RWPE2 (cell line): ENCODE results near the gene TRPV4.
"Not testable (repeated sequence)": the region's sequence is repeated elsewhere in the genome, so short reads cannot be mapped to it uniquely, and the experiment has no call there.

Experiments used
- ATAC-seq: fragments of 200-7000 bp; cut with Tn5 transposase; 3 replicates; pipeline ENCODE4 v1.9.1; 2021; ENCODE audit warnings: low read depth
- DNase-seq: peaks from one replicate; pipeline ENCODE4 v3.0.0-alpha.2; 2020; ENCODE audit warnings: low spot score
- H3K27ac ChIP-seq: fragments of 450-650 bp; 2 replicates; pipeline ENCODE4 v1.5.1; 2017; ENCODE audit warnings: mild to moderate bottlenecking; ENCODE audit not compliant: poor library complexity, severe bottlenecking
- H3K27me3 ChIP-seq: fragments of 250-450 bp; sonication (Bioruptor Pico); 2 replicates; pipeline ENCODE4 v1.5.1; 2021; ENCODE audit warnings: mild to moderate bottlenecking, moderate library complexity; ENCODE audit not compliant: insufficient read depth, poor library complexity, severe bottlenecking
- H3K36me3 ChIP-seq: fragments of 250-450 bp; sonication (Bioruptor Pico); 2 replicates; pipeline ENCODE4 v1.5.1; 2020; ENCODE audit warnings: low read depth, mild to moderate bottlenecking, moderate library complexity
- H3K4me1 ChIP-seq: fragments of 250-450 bp; sonication (Bioruptor Pico); 2 replicates; pipeline ENCODE4 v1.5.1; 2021; ENCODE audit warnings: mild to moderate bottlenecking, moderate library complexity; ENCODE audit not compliant: insufficient read depth, poor library complexity, severe bottlenecking
- H3K4me3 ChIP-seq: fragments of 250-450 bp; sonication (Bioruptor Pico); 2 replicates; pipeline ENCODE4 v1.5.1; 2021; ENCODE audit warnings: mild to moderate bottlenecking, moderate library complexity; ENCODE audit not compliant: severe bottlenecking
- H3K9me3 ChIP-seq: fragments of 250-450 bp; sonication (Bioruptor Pico); 2 replicates; pipeline ENCODE4 v1.5.1; 2021; ENCODE audit warnings: mild to moderate bottlenecking, moderate library complexity; ENCODE audit not compliant: severe bottlenecking
- TF ChIP-seq, protein P1 (sequence below): fragments of 450-650 bp; IDR thresholded peaks from one replicate; pipeline ENCODE4 v1.5.1; 2017; ENCODE audit warnings: mild to moderate bottlenecking, moderate library complexity; ENCODE audit not compliant: poor library complexity, severe bottlenecking

Gene TRPV4

DNA sequence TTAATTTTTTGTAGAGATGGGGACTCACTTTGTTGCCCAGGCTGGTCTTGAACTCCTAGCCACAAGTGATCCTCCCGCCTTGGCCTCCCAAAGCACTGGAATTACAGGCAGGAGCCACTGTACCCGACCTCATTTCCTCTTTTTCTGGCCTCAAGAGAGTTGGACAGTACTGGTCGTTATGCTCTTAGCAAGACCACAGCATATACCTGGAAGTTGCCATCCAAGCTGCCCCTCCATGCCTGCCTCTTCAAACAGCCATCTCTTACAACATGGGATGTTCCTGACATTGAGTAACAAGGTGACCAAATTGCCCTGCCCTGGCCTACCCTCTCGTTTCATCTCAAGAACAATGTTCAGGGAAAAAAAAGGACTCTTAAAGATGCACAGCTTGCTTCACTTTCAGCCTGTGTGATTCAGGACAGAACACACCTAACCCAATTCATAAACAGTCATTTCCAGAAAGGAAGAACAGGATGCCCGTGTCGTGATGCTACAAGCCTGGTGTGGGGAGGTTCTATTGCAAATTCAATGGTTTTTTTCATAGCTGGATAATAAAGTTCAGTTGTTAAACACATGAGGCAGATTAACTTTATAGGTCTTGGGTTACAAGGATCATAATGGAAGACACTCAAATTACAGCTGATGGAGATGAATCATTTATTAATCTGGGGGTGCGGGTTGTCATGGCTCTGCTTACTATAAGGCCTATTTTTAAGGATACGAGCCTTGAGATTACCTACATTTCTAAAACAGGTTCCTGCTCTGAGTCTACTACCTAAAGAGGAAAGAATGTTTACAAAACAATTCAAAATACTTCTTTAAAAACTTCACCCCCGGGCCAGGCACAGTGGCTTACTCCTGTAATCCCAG is 35.2 kb upstream of the TRPV4 start:
- peaks cover 34% of the 10 kb centered on the region for H3K4me1 ChIP-seq
- no peaks in the 10 kb centered on the region for H3K36me3 ChIP-seq
- DNase-seq (no peak), ATAC-seq (peak; percentile 56)
- peak overlapping the region; percentile 55 for H3K27ac ChIP-seq
- no peaks in the 10 kb centered on the region for H3K27me3 ChIP-seq
- no peak overlapping the region for H3K4me3 ChIP-seq
- TF ChIP-seq, protein P1, sequence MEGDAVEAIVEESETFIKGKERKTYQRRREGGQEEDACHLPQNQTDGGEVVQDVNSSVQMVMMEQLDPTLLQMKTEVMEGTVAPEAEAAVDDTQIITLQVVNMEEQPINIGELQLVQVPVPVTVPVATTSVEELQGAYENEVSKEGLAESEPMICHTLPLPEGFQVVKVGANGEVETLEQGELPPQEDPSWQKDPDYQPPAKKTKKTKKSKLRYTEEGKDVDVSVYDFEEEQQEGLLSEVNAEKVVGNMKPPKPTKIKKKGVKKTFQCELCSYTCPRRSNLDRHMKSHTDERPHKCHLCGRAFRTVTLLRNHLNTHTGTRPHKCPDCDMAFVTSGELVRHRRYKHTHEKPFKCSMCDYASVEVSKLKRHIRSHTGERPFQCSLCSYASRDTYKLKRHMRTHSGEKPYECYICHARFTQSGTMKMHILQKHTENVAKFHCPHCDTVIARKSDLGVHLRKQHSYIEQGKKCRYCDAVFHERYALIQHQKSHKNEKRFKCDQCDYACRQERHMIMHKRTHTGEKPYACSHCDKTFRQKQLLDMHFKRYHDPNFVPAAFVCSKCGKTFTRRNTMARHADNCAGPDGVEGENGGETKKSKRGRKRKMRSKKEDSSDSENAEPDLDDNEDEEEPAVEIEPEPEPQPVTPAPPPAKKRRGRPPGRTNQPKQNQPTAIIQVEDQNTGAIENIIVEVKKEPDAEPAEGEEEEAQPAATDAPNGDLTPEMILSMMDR = no peak
- H3K9me3 ChIP-seq = no peaks in the 10 kb centered on the region

DNA sequence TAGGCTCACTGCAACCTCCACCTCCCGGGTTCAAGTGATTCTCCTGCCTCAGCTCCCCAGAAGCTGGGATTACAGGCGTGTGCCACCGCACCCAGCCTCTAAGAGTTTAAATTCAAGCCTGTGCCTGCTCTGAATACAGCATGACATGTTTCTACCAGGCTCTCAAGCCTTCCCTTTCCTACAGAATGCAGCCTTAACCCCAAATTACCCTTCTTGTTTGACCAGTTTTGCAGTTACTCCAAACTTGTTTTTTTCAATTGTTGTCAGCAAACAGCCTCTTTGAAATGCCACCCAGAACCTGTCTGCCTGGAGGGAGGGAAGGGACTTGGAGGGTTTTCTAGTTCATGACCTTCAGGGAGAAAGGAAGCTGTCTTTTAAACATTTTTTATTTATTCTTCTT is 31.7 kb upstream of the TRPV4 start:
- H3K27ac ChIP-seq = peak overlapping the region; percentile 67
- H3K27me3 ChIP-seq = no peaks in the 10 kb centered on the region
- H3K9me3 ChIP-seq = no peaks in the 10 kb centered on the region
- H3K4me3 ChIP-seq = no peak overlapping the region
- peaks cover 31% of the 10 kb centered on the region for H3K4me1 ChIP-seq
- TF ChIP-seq, protein P1 = no peak
- DNase-seq (no peak), ATAC-seq (peak; percentile 78)
- no peaks in the 10 kb centered on the region for H3K36me3 ChIP-seq

DNA sequence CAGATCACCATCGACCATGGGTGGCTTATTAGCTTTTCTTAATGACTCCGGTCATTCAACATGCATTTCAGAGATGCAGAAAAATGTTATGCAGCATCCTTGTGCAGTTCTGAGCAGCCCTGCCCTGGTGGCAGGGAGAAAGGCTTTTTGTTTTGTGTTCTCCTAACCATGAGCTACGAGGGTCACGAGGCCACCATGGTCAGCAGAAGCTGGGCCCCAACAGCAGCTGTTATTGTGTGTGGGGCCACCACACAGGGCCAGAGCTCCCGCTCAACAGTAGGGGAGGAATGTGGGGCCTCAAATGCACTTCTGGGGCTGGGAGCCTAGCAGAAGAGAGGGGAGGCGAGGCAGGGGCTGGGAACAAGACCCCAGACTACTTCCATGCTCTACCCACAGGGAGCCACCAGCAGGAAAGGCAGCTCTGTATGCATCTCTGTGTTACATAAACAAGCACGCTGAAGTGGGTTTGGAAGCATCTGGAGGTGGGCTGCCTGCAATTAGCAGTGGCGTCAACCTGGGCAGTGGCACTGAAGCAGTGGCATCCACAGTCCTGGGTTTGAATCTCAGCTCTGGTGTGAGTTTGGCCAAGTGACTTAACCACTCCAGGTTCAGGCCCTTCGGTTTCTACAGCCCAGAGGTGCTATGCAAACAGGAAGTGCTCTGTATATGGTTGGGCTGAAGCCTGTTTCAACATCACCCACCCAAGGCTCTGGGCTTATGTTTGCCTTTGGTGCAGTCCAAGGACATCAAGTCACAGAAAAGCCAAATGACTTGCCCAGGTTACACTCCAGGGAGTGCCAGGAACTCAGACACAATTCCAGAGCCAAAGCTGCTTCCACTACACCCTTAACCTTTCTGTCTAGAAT is 30.9 kb upstream of the TRPV4 start:
- ATAC-seq (peak; percentile 74), DNase-seq (no peak)
- H3K9me3 ChIP-seq = no peaks in the 10 kb centered on the region
- peak overlapping the region; percentile 67 for H3K27ac ChIP-seq
- TF ChIP-seq, protein P1 = no peak
- no peaks in the 10 kb centered on the region for H3K27me3 ChIP-seq
- peaks cover 31% of the 10 kb centered on the region for H3K4me1 ChIP-seq
- no peaks in the 10 kb centered on the region for H3K36me3 ChIP-seq
- no peak overlapping the region for H3K4me3 ChIP-seq

DNA sequence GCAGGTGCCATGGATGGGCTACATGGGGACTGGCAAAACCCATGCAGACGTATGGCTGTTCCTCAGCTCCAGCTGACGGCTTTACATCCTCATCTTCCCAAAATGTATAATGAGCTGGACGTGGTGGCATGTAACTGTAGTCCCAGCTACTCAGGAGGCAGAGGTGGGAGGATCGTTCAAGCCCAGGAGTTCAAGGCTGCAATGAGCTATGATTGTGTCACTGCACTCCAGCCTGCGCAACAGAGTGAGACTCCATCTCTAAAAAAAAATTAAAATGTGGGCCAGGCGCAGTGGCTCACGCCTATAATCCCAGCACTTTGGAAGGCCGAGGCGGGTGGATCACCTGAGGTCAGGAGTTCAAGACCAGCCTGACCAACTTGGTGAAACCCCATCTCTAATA is 29.3 kb upstream of the TRPV4 start:
- not testable (repeated sequence) for H3K27ac ChIP-seq, ATAC-seq, H3K27me3 ChIP-seq, H3K4me3 ChIP-seq, DNase-seq, H3K36me3 ChIP-seq, H3K9me3 ChIP-seq
- peaks cover 20% of the 10 kb centered on the region for H3K4me1 ChIP-seq

DNA sequence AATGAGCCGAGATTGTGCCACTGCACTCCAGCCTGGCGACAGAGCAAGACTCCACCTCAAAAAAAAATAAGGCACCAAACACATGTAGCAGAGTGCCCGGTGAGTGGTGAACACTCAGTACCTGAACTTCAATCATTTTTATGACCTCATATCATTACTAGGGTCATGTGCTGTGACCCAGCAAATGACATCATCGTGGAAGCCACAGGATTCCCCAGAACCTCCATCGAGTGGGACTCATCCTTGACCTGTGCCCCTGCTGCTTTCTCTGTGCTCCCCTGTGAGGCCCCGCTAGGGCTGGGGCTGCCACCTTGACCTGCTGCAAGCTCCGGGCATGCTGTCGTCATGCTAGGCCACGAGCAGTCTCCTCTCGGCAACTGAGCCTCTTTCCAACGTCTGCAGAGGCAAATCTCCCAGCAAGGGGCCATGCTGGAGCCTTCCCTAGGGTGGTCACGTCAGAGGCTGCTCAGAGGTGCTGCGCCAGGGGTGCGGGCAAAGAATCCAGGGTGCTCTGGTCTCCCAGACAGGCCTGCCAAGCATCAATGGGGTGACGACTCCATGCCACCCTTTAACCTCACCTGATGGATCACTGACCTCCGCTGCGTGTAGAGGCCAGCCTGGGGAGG is 28.6 kb upstream of the TRPV4 start:
- ATAC-seq (no peak), DNase-seq (no peak)
- no peaks in the 10 kb centered on the region for H3K27me3 ChIP-seq
- TF ChIP-seq, protein P1 = no peak
- H3K36me3 ChIP-seq = peaks cover 12% of the 10 kb centered on the region; the same call in 1 of the 2 replicates
- no peaks in the 10 kb centered on the region for H3K9me3 ChIP-seq
- H3K27ac ChIP-seq = no peak overlapping the region
- H3K4me3 ChIP-seq = no peak overlapping the region
- peaks cover 20% of the 10 kb centered on the region for H3K4me1 ChIP-seq
